ENCODE data around the gene HCN2. TPM values are rescaled to one million over a fixed set of nuclear protein-coding genes. Genes with fewer than 3 reads are reported as not detected.

Gene HCN2
- total and polyA plus RNA-seq, 2 of the 13 experiments (the other 11 are each of a cell fraction or from before 2014, with no cell fraction given) = 0.01 TPM; not detected in 1

- TF ChIP-seq ZSCAN9 (CRISPR knock-in tag; IDR thresholded peaks at IDR 0.05; ENCODE audit: borderline replicate concordance) = no peak
- TF ChIP-seq ETV6 (CRISPR knock-in tag; conservative IDR thresholded peaks at IDR 0.05) = no peak
Observed at GRCh38 chr19:646779-647565, 57.3 kb downstream of the HCN2 start (continued).

- Histone ChIP-seq H3K9me3 (ENCODE audit: low read length) (no peaks in the 10 kb centered on the region), H3K27ac (ENCODE audit: extremely low read length, insufficient read depth, low read length) (no peak overlapping the region), H3K9ac (ENCODE audit: insufficient read depth, low read depth, low read length) (no peak overlapping the region), H3K36me3 (replicated peaks in 1 of 2; ENCODE audit: control insufficient read depth in 1 of 2, insufficient read depth in 2 of 2, low read length in 2 of 2) (peaks cover 24 to 43% of the 10 kb centered on the region in 2 experiments; a peak in 4 of 5 replicates), H3K27me3 (ENCODE audit: control insufficient read depth in 1 of 2, insufficient read depth in 2 of 2, low read length in 2 of 2) (no peaks in the 10 kb centered on the region), H4K20me1 (ENCODE audit: insufficient read depth, low read length) (peaks cover 16% of the 10 kb centered on the region; the same call in 1 of the 2 replicates), H3K4me2 (ENCODE audit: low read depth, low read length) (no peak overlapping the region), H3K4me3 (replicated peaks in 1 of 3; ENCODE audit: insufficient read depth in 1 of 3, low read depth in 2 of 3, low read length in 3 of 3) (no peak overlapping the region), H3K4me1 (ENCODE audit: insufficient read depth, low read length) (no peaks in the 10 kb centered on the region), H2AFZ (ENCODE audit: low read length) (no peak overlapping the region), H3K79me2 (ENCODE audit: insufficient read depth, low read length) (peaks cover 7% of the 10 kb centered on the region)
- FAIRE-seq (no peak), ATAC-seq (no peak), DNase-seq (ENCODE audit: low spot score) (no peak)
- TF ChIP-seq ZNF224 (CRISPR knock-in tag; IDR thresholded peaks at IDR 0.05) (no peak), ATF7-NPFF (CRISPR knock-in tag; IDR thresholded peaks at IDR 0.05; ENCODE audit: low read depth) (no peak), AGO2 (optimal IDR thresholded peaks at IDR 0.05; ENCODE audit: low read depth, low read length) (peak; percentile 43), ARNTL (CRISPR knock-in tag; IDR thresholded peaks at IDR 0.05) (no peak), FOXK2 (IDR thresholded peaks at IDR 0.05) (no peak), RBFOX2 (IDR thresholded peaks at IDR 0.05; ENCODE audit: low read depth, low read length) (peak; percentile 25; the same call in 1 of the 2 replicates), TFDP1 (CRISPR knock-in tag; IDR thresholded peaks at IDR 0.05; ENCODE audit: borderline replicate concordance) (no peak), MTF1 (CRISPR knock-in tag; IDR thresholded peaks at IDR 0.05) (no peak), NFRKB (IDR thresholded peaks at IDR 0.05) (no peak), HOXA9 (CRISPR knock-in tag; IDR thresholded peaks at IDR 0.05; ENCODE audit: borderline replicate concordance) (no peak), ZNF589 (CRISPR knock-in tag; conservative IDR thresholded peaks at IDR 0.05) (no peak), REPIN1 (CRISPR knock-in tag; IDR thresholded peaks at IDR 0.05; ENCODE audit: borderline replicate concordance, low read depth) (no peak), GATA4 (IDR thresholded peaks at IDR 0.05; ENCODE audit: borderline replicate concordance, low read depth) (no peak)
- BruUV-seq (replicated peaks) = TSS peak; percentile 63
- intact Hi-C loops (cut with micrococcal nuclease; ENCODE audit: unreplicated experiment) (no loop called here), in situ Hi-C loops (cut with HindIII; ENCODE audit: extremely low pct_ligation_motif_present, low pct_unique_long_range_greater_than_20kb) (no loop called here)
- ChIA-PET POLR2A (no interaction called here), CTCF (ENCODE audit: low intra/inter-chr PET ratio, low total read pairs) (no interaction called here)
- WGBS (ENCODE audit: low lambda C conversion rate) = 95% methylated on average over 43 of the region's 52 CpGs
Observed at GRCh38 chr19:647566-648284, 58.0 kb downstream of the HCN2 start.

Data from HepG2 (cell line).